Osteoblast (primary cell): ENCODE data around the gene BATF. TPM values are rescaled to one million over a fixed set of nuclear protein-coding genes. Genes with fewer than 3 reads are reported as not detected.

Experiments used
- DNase-seq: peaks from one replicate; pipeline ENCODE4 v3.0.0; 2011; ENCODE audit warnings: low spot score, mixed read lengths; ENCODE audit not compliant: insufficient read length; ENCODE audit errors: missing footprints
- H2AFZ ChIP-seq: 2 replicates; pipeline ENCODE4 v1.6.0; 2011; ENCODE audit warnings: mild to moderate bottlenecking, low read length
- H3K27ac ChIP-seq: 2 replicates; pipeline ENCODE4 v1.5.1; 2011; ENCODE audit warnings: mild to moderate bottlenecking, low read depth, low read length, moderate library complexity
- H3K27me3 ChIP-seq: 2 replicates; pipeline ENCODE4 v1.6.0; 2012; ENCODE audit warnings: mild to moderate bottlenecking, control low read depth, inconsistent platforms, low read length, moderate library complexity; ENCODE audit not compliant: insufficient read depth
- H3K36me3 ChIP-seq: 2 replicates; pipeline ENCODE4 v1.5.1; 2011; ENCODE audit warnings: mild to moderate bottlenecking, low read length, control low read depth, moderate library complexity; ENCODE audit not compliant: insufficient read depth
- H3K4me1 ChIP-seq: 2 replicates; pipeline ENCODE4 v1.5.1; 2011; ENCODE audit warnings: mild to moderate bottlenecking, low read length, control low read depth, moderate library complexity; ENCODE audit not compliant: insufficient read depth
- H3K4me2 ChIP-seq: 2 replicates; pipeline ENCODE4 v1.6.0; 2011; ENCODE audit warnings: mild to moderate bottlenecking, low read length; ENCODE audit not compliant: insufficient read depth
- H3K4me3 ChIP-seq: fragments of 200-600 bp; sonication (generic); 3 replicates; pipeline ENCODE4 v1.5.1; 2012; ENCODE audit warnings: mild to moderate bottlenecking, low read length, inconsistent platforms; ENCODE audit not compliant: insufficient read depth
- H3K79me2 ChIP-seq: 2 replicates; pipeline ENCODE4 v1.6.0; 2012; ENCODE audit warnings: mild to moderate bottlenecking, low read length, control low read depth, inconsistent platforms; ENCODE audit not compliant: insufficient read depth
- H3K9me3 ChIP-seq: 2 replicates; pipeline ENCODE4 v1.5.1; 2011; ENCODE audit warnings: low read depth, low read length, control low read depth
- H4K20me1 ChIP-seq: 2 replicates; pipeline ENCODE4 v1.6.0; 2012; ENCODE audit warnings: mild to moderate bottlenecking, low read length, control low read depth; ENCODE audit not compliant: insufficient read depth
- total RNA-seq: library from RNA; depleted of rRNA; stranded (reverse); fragments of >200 nt; gene quantifications from 2 replicates; pipeline ENCODE4 v1.2.3, GENCODE V29; 2012
- TF ChIP-seq, protein P1 (sequence below): IDR thresholded peaks from 2 replicates; pipeline ENCODE4 v1.5.1; 2011; ENCODE audit warnings: mild to moderate bottlenecking, low read depth, low read length, moderate library complexity; ENCODE audit errors: extremely low read depth

The BATF gene
- total RNA-seq, 1 donor, result 0.72 TPM

DNA sequence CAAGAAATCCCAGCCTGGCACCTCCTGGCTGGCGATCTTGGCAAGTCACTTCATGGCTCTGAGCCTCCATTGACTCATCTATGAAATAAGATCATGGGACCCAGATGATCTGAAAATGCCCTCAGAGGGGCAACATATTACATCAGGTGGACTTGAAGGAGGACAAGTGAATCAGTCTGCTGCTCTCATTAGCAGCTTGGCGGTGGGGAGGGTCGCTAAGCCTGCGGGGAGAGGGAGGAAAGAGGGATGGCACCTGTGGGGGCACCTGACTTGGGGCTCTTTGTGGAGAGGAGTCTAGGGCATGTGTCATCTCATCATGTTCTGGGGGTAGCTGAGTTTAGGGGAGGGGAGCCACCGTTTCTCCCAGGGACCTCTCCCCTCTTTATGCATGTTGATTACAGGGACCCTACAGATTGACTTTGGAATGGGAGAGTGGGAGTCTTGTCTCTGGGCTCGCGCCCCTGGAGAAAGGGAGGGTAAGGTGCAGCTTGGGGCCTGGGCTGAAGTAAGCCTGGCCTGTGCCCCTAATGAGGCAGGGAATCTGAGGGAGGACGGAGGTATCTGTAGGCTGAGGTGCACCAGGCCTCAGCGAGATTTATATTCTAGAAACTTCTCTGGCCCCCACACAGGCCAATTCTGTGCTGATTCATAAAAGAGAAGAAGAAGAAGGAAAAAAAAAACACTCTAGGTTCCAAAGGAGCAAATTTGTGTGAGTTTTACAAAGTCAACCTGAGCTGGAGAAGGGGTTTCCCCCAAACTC lies 29.3 kb upstream of the BATF start:
- no peaks in the 10 kb centered on the region for H3K79me2 ChIP-seq
- no peak overlapping the region for H2AFZ ChIP-seq
- no peak overlapping the region for H3K4me2 ChIP-seq
- TF ChIP-seq, protein P1, sequence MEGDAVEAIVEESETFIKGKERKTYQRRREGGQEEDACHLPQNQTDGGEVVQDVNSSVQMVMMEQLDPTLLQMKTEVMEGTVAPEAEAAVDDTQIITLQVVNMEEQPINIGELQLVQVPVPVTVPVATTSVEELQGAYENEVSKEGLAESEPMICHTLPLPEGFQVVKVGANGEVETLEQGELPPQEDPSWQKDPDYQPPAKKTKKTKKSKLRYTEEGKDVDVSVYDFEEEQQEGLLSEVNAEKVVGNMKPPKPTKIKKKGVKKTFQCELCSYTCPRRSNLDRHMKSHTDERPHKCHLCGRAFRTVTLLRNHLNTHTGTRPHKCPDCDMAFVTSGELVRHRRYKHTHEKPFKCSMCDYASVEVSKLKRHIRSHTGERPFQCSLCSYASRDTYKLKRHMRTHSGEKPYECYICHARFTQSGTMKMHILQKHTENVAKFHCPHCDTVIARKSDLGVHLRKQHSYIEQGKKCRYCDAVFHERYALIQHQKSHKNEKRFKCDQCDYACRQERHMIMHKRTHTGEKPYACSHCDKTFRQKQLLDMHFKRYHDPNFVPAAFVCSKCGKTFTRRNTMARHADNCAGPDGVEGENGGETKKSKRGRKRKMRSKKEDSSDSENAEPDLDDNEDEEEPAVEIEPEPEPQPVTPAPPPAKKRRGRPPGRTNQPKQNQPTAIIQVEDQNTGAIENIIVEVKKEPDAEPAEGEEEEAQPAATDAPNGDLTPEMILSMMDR, result no peak
- H4K20me1 ChIP-seq, result no peaks in the 10 kb centered on the region
- no peak overlapping the region for H3K4me3 ChIP-seq
- H3K36me3 ChIP-seq, result no peaks in the 10 kb centered on the region
- no peak for DNase-seq
- H3K9me3 ChIP-seq, result no peaks in the 10 kb centered on the region
- no peaks in the 10 kb centered on the region for H3K27me3 ChIP-seq
- H3K27ac ChIP-seq, result no peak overlapping the region
- H3K4me1 ChIP-seq, result no peaks in the 10 kb centered on the region

DNA sequence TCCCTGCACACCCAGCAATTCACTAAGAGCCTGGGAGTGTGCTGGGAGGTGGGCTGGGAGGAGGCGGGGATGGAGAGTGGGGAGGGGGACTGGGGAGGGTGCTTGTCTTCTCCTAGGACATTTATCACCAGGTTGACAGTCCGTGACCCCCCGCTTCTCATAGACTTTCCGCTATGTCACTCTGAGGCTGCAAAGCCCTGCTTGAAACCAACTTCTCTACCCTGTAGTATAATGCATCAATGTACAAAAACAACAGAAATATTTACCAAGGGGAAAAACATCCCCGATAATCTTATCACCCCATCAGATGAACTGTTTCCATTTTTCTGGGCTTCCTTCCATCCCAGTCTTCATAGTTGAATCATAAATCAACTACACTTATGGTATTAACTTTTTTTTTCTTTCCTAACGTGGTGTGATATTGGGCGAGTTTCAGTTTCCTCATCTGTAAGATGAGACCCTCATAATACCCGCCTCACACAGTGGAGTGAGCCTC lies 28.6 kb upstream of the BATF start:
- Histone ChIP-seq H3K4me2 (no peak overlapping the region), H3K27me3 (no peaks in the 10 kb centered on the region), H3K79me2 (no peaks in the 10 kb centered on the region), H3K27ac (no peak overlapping the region), H3K36me3 (no peaks in the 10 kb centered on the region), H4K20me1 (no peaks in the 10 kb centered on the region), H3K9me3 (no peaks in the 10 kb centered on the region), H3K4me3 (no peak overlapping the region), H2AFZ (no peak overlapping the region), H3K4me1 (no peaks in the 10 kb centered on the region)
- TF ChIP-seq, protein P1, result no peak
- DNase-seq, result no peak

DNA sequence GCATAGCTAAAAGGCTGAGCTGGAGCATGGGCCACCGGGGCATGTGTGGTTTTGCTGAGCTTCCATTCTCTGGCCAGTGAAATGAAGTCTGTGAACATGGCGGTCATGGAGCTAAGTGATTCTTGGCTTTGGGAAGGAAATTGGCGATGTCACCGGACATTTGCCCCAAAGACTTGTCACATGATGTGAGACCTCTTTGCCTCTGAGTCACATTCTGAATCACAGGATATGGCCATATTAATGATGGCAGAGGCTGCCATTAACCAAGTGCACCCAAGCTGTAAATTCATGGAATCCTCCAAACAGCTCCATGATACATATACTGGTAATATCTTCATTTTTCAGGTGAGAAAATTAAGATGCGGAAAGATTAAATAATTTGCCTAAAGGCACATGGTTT lies 27.4 kb upstream of the BATF start:
- no peak for DNase-seq
- no peaks in the 10 kb centered on the region for H3K36me3 ChIP-seq
- no peaks in the 10 kb centered on the region for H3K79me2 ChIP-seq
- no peaks in the 10 kb centered on the region for H4K20me1 ChIP-seq
- no peaks in the 10 kb centered on the region for H3K27me3 ChIP-seq
- no peak overlapping the region for H3K4me3 ChIP-seq
- H2AFZ ChIP-seq, result no peak overlapping the region
- H3K4me1 ChIP-seq, result no peaks in the 10 kb centered on the region
- TF ChIP-seq, protein P1, result no peak
- H3K9me3 ChIP-seq, result no peaks in the 10 kb centered on the region
- H3K4me2 ChIP-seq, result no peak overlapping the region
- H3K27ac ChIP-seq, result no peak overlapping the region

DNA sequence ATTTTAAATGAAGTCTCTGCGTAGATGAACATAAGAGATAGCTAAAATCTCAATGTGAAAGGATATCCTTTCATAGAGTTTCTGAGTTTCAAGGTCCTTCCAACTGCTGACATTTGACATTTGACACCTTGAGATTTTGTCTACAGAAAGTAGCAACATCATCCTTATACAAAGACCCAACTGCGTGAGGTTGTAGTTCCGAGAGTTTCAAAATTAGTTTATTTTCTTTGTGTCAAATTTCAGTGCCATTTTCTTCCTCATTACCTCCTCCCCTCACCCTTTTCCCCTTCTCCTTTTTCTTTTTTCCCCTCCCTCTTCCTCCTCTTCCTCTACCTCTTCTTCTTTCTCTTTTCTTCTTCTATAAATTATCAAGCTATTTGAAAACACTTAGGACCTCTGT lies 26.9 kb upstream of the BATF start:
- H2AFZ ChIP-seq, result no peak overlapping the region
- H3K4me2 ChIP-seq, result no peak overlapping the region
- no peaks in the 10 kb centered on the region for H3K9me3 ChIP-seq
- H3K79me2 ChIP-seq, result no peaks in the 10 kb centered on the region
- H3K27me3 ChIP-seq, result no peaks in the 10 kb centered on the region
- H3K27ac ChIP-seq, result no peak overlapping the region
- TF ChIP-seq, protein P1, result no peak
- no peak for DNase-seq
- H3K36me3 ChIP-seq, result no peaks in the 10 kb centered on the region
- no peak overlapping the region for H3K4me3 ChIP-seq
- no peaks in the 10 kb centered on the region for H4K20me1 ChIP-seq
- H3K4me1 ChIP-seq, result no peaks in the 10 kb centered on the region
